Measurements from ENCODE around the gene MTHFR. TPM values are rescaled to one million over a fixed set of nuclear protein-coding genes. Genes with fewer than 3 reads are reported as not detected.

The MTHFR gene
- total and polyA plus RNA-seq, 2 donors: 9.4 to 11.7 TPM

DNA sequence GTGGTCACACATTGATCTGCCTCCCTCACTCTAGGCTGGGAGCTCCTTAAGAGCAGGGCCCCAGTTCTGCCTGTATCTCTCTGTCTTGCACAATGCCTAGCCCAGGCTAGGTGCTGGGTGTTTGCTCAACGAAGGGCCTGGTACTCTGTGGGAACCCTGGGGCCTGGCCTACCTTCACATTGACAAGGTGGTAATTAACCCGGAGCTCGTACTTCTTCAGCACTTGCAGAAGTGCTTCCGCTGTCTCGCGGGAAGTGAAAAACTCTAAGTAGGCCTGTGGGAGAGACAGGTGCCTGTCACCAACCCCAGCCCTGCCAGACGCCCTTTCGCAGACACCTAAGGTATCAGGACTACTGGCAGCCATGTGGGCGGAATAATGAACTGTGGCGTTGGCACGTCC, 13.7 kb downstream of the MTHFR start:
- DNase-seq (ENCODE audit: low read depth in 6 of 9, low spot score in 9 of 9): no peak
- Histone ChIP-seq H3K27me3 (ENCODE audit: control insufficient read depth in 2 of 2, insufficient read depth in 1 of 2, low read length in 1 of 2) (no peaks in the 10 kb centered on the region), H3K9me3 (ENCODE audit: control insufficient read depth in 2 of 2, insufficient read depth in 1 of 2, low read length in 1 of 2) (no peaks in the 10 kb centered on the region), H3K4me1 (ENCODE audit: control insufficient read depth in 2 of 2, insufficient read depth in 2 of 2, low read length in 2 of 2) (peaks cover 0 to 1% of the 10 kb centered on the region in 2 donors), H3K27ac (ENCODE audit: low read depth in 1 of 2, low read length in 1 of 2) (peak overlapping the region in 1 of 2 donors; percentile 15), H3K4me3 (ENCODE audit: low read length in 2 of 2) (no peak overlapping the region), H3K36me3 (ENCODE audit: control insufficient read depth in 2 of 2, insufficient read depth in 2 of 2, low read length in 1 of 2) (peaks cover 37 to 49% of the 10 kb centered on the region in 2 donors)
- 96% methylated on average over 11 of the region's 11 CpGs for WGBS

DNA sequence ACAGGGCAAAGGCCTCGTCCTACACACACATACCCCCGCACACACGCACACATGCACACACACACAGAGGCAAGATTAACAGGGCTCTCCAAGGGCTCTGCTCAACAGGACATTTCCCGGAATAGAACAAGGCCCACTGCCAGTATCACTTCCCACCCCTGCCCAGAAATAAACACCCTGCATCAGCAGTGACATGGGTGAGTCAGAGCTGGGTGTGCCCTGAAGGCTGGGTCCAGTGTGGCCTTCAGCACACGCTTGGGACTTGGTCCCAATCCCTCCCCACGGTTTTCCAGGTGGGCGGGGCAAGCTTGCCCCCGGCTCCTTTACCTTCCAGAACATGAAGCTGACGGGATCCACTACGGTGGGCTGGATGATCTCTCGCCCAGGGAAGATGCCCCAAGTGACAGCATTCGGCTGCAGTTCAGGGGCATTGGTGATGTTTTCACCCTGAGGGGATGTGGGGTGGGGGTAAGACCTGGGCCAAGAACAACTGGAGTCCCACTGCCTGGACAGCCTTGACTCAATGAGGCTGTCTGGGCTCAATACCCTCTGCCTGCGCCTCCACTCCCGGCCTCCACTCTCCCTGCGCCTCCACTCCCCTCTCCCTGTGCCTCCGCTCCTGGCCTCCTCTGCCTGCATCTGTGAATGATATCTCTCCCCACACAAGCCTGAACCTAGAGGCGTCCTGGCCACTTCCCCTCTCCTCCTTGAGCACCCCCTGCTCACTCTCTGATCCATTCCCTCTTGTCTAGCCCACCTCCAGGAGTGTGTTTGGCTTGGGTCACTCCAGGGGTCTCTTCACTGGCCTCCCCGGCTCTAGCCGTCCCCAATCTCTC, 14.7 kb downstream of the MTHFR start:
- H3K36me3 ChIP-seq (ENCODE audit: control insufficient read depth in 2 of 2, insufficient read depth in 2 of 2, low read length in 1 of 2): peaks cover 35 to 46% of the 10 kb centered on the region in 2 donors
- H3K4me3 ChIP-seq (ENCODE audit: low read length in 2 of 2): no peak overlapping the region
- peak overlapping the region in 1 of 2 donors; percentile 38 for H3K27ac ChIP-seq (ENCODE audit: low read depth in 1 of 2, low read length in 1 of 2)
- peaks cover 0 to 6% of the 10 kb centered on the region in 2 donors for H3K4me1 ChIP-seq (ENCODE audit: control insufficient read depth in 2 of 2, insufficient read depth in 2 of 2, low read length in 2 of 2)
- 97% methylated on average over 19 of the region's 19 CpGs for WGBS
- no peaks in the 10 kb centered on the region for H3K27me3 ChIP-seq (ENCODE audit: control insufficient read depth in 2 of 2, insufficient read depth in 1 of 2, low read length in 1 of 2)
- H3K9me3 ChIP-seq (ENCODE audit: control insufficient read depth in 2 of 2, insufficient read depth in 1 of 2, low read length in 1 of 2): no peaks in the 10 kb centered on the region
- no peak for DNase-seq (ENCODE audit: low read depth in 6 of 9, low spot score in 9 of 9)

DNA sequence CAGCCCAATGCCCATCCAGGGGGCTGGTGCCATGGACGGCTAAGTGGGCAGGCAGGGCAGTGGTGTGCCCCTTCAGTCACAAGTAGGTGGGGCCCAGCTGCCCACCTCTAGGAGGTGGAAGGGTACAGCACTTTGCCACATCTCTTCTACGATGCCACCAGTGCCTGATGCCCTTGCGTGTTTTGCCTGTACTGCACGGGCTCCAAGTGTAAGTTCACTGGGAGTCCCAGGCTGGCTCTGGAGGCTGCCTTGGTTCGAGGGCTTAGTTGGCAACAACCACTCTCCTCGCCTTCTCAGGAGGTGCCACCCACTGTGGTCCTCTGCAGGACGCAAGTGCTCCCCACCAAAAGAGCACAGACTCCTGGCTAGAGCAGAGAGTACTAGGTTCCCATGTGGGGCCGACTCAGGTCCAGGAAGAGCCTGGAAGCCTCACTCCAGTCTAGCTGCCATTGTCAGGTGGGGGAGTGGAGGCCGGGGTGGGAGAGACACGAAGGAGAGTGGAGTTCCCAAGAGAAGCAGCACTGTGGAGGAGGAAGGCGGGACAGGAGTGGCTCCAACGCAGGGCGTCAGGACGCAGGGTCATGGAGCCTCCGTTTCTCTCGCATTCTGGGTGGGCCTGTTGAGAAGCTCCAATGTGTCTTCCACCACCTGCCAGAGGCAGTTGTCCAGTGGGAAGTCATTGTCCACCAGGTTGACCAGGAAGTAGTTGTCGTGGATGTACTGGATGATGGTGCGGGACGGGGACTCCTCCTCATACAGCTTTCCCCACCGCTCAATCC, 15.5 kb downstream of the MTHFR start:
- DNase-seq (ENCODE audit: low read depth in 6 of 9, low spot score in 9 of 9): no peak
- H3K36me3 ChIP-seq (ENCODE audit: control insufficient read depth in 2 of 2, insufficient read depth in 2 of 2, low read length in 1 of 2): peaks cover 27 to 38% of the 10 kb centered on the region in 2 donors
- peak overlapping the region in 1 of 2 donors; percentile 62 for H3K27ac ChIP-seq (ENCODE audit: low read depth in 1 of 2, low read length in 1 of 2)
- peaks cover 0 to 6% of the 10 kb centered on the region in 2 donors for H3K4me1 ChIP-seq (ENCODE audit: control insufficient read depth in 2 of 2, insufficient read depth in 2 of 2, low read length in 2 of 2)
- no peaks in the 10 kb centered on the region for H3K9me3 ChIP-seq (ENCODE audit: control insufficient read depth in 2 of 2, insufficient read depth in 1 of 2, low read length in 1 of 2)
- peaks cover 0 to 3% of the 10 kb centered on the region in 2 donors for H3K27me3 ChIP-seq (ENCODE audit: control insufficient read depth in 2 of 2, insufficient read depth in 1 of 2, low read length in 1 of 2)
- WGBS: 97% methylated on average over 20 of the region's 20 CpGs
- no peak overlapping the region for H3K4me3 ChIP-seq (ENCODE audit: low read length in 2 of 2)

DNA sequence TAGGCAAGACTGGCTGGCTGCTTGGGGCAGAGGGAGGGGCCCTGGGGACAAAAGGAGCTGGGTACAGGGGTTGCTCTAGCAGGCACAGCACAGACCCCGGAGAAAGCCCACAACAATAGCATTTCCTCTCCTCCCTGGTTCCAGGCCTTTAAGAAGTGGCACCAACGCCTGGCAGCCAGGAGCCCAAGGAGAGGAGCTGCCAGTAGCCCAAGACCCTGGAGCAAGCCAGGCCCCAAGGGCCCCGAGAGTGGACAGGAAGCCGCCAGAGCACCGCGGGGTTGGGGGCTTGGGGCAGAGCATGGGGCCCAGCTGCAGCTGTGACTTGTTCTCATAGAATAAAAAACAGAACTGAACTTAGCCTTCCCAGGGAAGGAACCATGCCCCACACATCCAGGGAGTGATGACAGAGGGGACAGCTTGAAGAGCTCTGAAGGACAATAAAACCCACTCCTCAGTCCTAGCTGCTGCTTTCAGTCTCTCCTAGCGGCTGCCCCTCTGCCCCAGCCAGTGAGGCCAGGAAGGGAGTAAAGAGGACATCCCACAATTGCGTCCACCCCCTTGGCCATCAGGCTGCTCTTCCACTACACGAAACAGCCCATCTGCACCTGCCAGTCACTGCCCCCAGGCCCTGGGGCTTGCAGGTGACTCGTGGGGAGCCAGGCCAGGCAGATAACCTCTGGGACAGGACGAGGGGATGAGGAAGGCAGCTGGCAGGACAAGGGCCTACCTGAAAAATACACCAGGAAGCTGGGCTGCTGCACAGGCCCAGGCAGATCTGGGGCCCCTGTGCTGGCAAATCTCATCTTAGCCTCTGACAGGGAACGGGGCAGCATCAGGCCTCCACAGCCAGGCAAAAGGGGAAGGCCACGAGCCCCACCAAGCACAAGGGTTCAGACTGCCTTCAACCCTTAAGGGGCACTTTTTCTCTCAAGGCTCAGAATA, 16.4 kb downstream of the MTHFR start:
- DNase-seq (ENCODE audit: low read depth in 6 of 9, low spot score in 9 of 9): no peak
- H3K4me3 ChIP-seq (ENCODE audit: low read length in 2 of 2): no peak overlapping the region
- H3K36me3 ChIP-seq (ENCODE audit: control insufficient read depth in 2 of 2, insufficient read depth in 2 of 2, low read length in 1 of 2): peaks cover 21 to 29% of the 10 kb centered on the region in 2 donors
- peak overlapping the region in 1 of 2 donors; percentile 48 for H3K27ac ChIP-seq (ENCODE audit: low read depth in 1 of 2, low read length in 1 of 2)
- H3K27me3 ChIP-seq (ENCODE audit: control insufficient read depth in 2 of 2, insufficient read depth in 1 of 2, low read length in 1 of 2): peaks cover 0 to 11% of the 10 kb centered on the region in 2 donors
- H3K9me3 ChIP-seq (ENCODE audit: control insufficient read depth in 2 of 2, insufficient read depth in 1 of 2, low read length in 1 of 2): no peaks in the 10 kb centered on the region
- 90% methylated on average over 13 of the region's 13 CpGs for WGBS
- peaks cover 0 to 14% of the 10 kb centered on the region in 2 donors for H3K4me1 ChIP-seq (ENCODE audit: control insufficient read depth in 2 of 2, insufficient read depth in 2 of 2, low read length in 2 of 2)

DNA sequence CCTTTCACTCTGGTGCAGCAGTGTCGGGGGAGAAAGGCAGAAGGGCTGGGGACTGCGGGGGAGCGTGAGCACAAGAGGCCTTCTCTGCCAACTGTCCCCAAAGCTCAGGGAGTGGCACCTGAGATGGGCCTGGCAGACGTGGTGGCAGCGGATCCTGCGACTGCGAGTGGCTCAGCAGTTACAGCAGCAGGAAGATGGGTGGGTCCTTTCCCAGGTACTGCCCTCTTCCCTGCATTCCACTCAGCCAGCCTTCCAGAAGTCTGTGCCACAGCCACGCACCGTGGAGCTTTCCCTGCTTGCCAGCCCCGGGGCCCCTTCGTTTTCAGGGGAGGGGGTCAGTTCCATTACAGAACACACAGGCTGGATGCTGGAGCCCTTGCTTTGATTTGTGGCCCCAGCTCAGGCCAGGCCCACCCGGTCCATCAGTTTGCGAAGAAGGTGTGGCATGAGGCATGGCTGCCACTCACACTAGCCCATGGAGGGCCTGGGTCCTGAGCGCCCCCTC, 17.2 kb downstream of the MTHFR start:
- H3K27me3 ChIP-seq (ENCODE audit: control insufficient read depth in 2 of 2, insufficient read depth in 1 of 2, low read length in 1 of 2): peaks cover 0 to 11% of the 10 kb centered on the region in 2 donors
- DNase-seq (ENCODE audit: low read depth in 6 of 9, low spot score in 9 of 9): no peak
- no peak overlapping the region for H3K27ac ChIP-seq (ENCODE audit: low read depth in 1 of 2, low read length in 1 of 2)
- 97% methylated on average over 14 of the region's 14 CpGs for WGBS
- no peaks in the 10 kb centered on the region for H3K9me3 ChIP-seq (ENCODE audit: control insufficient read depth in 2 of 2, insufficient read depth in 1 of 2, low read length in 1 of 2)
- H3K36me3 ChIP-seq (ENCODE audit: control insufficient read depth in 2 of 2, insufficient read depth in 2 of 2, low read length in 1 of 2): peaks cover 13 to 23% of the 10 kb centered on the region in 2 donors
- H3K4me1 ChIP-seq (ENCODE audit: control insufficient read depth in 2 of 2, insufficient read depth in 2 of 2, low read length in 2 of 2): peaks cover 0 to 14% of the 10 kb centered on the region in 2 donors
- H3K4me3 ChIP-seq (ENCODE audit: low read length in 2 of 2): no peak overlapping the region

DNA sequence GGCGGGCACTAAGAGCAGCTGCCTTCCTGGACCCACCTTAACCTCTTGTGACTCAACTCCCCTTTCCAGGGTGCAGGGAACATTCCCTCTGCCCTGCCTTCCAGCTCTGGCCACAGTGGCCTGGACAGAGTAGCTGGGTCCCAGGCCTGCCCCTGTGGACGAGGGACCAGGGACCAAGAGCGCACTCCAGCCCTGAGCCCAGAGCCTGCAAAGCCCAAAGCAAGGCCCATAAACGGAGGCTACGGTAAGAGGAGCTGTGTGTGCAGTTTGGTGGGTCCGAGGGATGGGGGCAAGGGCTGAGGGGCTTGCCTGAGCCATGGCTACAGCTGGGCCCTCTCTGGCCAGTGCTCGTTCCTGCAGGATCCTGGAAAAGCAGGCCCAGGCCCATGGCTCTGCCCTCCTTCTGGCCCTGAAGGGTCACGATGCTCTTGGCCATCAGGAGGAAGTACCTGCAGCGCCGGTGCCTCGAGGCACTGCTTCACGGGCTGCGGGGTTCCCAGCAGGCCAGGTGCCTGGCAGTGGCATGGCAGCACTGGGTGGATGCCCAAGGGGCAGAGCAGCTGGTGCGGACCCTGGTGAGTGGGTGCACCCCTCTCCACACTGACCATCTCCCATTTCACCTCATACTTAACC, 17.8 kb downstream of the MTHFR start:
- Histone ChIP-seq H3K27me3 (ENCODE audit: control insufficient read depth in 2 of 2, insufficient read depth in 1 of 2, low read length in 1 of 2) (peaks cover 0 to 11% of the 10 kb centered on the region in 2 donors), H3K4me3 (ENCODE audit: low read length in 2 of 2) (no peak overlapping the region), H3K9me3 (ENCODE audit: control insufficient read depth in 2 of 2, insufficient read depth in 1 of 2, low read length in 1 of 2) (no peaks in the 10 kb centered on the region), H3K27ac (ENCODE audit: low read depth in 1 of 2, low read length in 1 of 2) (no peak overlapping the region), H3K4me1 (ENCODE audit: control insufficient read depth in 2 of 2, insufficient read depth in 2 of 2, low read length in 2 of 2) (peaks cover 0 to 14% of the 10 kb centered on the region in 2 donors), H3K36me3 (ENCODE audit: control insufficient read depth in 2 of 2, insufficient read depth in 2 of 2, low read length in 1 of 2) (peaks cover 12 to 23% of the 10 kb centered on the region in 2 donors)
- no peak for DNase-seq (ENCODE audit: low read depth in 6 of 9, low spot score in 9 of 9)
- 96% methylated on average over 14 of the region's 14 CpGs for WGBS

DNA sequence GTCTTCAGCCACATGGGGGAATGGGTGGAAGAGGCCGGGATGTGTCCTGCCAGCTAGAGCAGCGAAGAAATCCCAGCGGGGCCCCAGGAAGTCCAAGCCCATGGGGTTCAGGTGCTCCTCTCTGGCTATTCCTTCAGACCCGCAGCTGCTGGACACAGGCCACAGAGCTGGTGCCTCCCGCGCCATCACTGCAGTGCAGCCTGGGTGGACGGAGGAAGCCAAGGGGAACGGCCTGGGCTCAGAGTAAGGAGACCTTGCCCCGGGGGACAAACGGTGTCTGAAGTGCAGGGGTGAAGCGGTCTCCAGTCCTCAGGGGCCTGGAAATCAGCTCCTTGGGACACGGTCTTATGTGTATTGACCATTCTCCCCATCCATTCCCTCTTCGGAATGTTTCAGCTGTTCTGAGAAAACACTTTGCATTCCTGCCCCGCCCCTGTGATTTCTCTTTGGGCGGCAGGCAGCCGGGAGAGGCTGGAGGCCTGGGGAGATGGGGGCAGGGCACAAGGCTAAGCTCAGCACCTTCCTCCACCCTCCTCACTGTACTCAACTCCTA, 18.4 kb downstream of the MTHFR start:
- Histone ChIP-seq H3K4me1 (ENCODE audit: control insufficient read depth in 2 of 2, insufficient read depth in 2 of 2, low read length in 2 of 2) (peaks cover 0 to 14% of the 10 kb centered on the region in 2 donors), H3K27me3 (ENCODE audit: control insufficient read depth in 2 of 2, insufficient read depth in 1 of 2, low read length in 1 of 2) (peaks cover 0 to 11% of the 10 kb centered on the region in 2 donors), H3K27ac (ENCODE audit: low read depth in 1 of 2, low read length in 1 of 2) (no peak overlapping the region), H3K36me3 (ENCODE audit: control insufficient read depth in 2 of 2, insufficient read depth in 2 of 2, low read length in 1 of 2) (peaks cover 12 to 21% of the 10 kb centered on the region in 2 donors), H3K9me3 (ENCODE audit: control insufficient read depth in 2 of 2, insufficient read depth in 1 of 2, low read length in 1 of 2) (no peaks in the 10 kb centered on the region), H3K4me3 (ENCODE audit: low read length in 2 of 2) (no peak overlapping the region)
- no peak for DNase-seq (ENCODE audit: low read depth in 6 of 9, low spot score in 9 of 9)
- WGBS: 85% methylated on average over 16 of the region's 16 CpGs

DNA sequence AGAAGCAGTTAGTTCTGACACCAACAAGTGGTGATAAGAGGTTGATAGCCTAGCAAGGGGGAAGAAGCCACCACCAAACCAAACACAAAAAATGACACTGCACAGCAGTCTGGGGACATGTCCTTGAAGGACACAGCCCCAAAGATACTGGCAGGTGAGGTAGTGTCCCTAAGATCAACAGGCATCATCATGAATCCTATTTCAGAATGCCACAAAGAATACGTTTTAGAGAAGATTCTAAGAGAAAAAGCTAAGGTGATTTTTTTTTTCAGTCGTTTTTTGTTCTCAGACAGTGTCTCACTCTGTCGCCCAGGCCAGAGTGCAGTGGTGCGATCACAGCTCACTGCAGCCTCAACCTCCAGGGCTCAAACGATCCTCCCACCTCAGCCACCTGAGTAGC, 19.6 kb downstream of the MTHFR start:
- Histone ChIP-seq H3K4me3 (ENCODE audit: low read length in 2 of 2) (no peak overlapping the region), H3K9me3 (ENCODE audit: control insufficient read depth in 2 of 2, insufficient read depth in 1 of 2, low read length in 1 of 2) (no peaks in the 10 kb centered on the region), H3K4me1 (ENCODE audit: control insufficient read depth in 2 of 2, insufficient read depth in 2 of 2, low read length in 2 of 2) (peaks cover 0 to 14% of the 10 kb centered on the region in 2 donors), H3K27me3 (ENCODE audit: control insufficient read depth in 2 of 2, insufficient read depth in 1 of 2, low read length in 1 of 2) (peaks cover 0 to 11% of the 10 kb centered on the region in 2 donors), H3K27ac (ENCODE audit: low read depth in 1 of 2, low read length in 1 of 2) (no peak overlapping the region), H3K36me3 (ENCODE audit: control insufficient read depth in 2 of 2, insufficient read depth in 2 of 2, low read length in 1 of 2) (peaks cover 10 to 11% of the 10 kb centered on the region in 2 donors)
- no peak for DNase-seq (ENCODE audit: low read depth in 6 of 9, low spot score in 9 of 9)
- 69% methylated on average over 5 of the region's 5 CpGs for WGBS

All from thymus (tissue), 11 donors.